ENCODE results near the gene UTP3.
"Not testable (repeated sequence)": the region's sequence is repeated elsewhere in the genome, so short reads cannot be mapped to it uniquely, and the experiment has no call there.

UTP3 gene

GRCh38 chr4:70687392-70687791 lies 940 bp upstream of the UTP3 start:
- no peak for TF ChIP-seq CTCF (IDR thresholded peaks at IDR 0.05; ENCODE audit: low read depth, low read length, missing control alignments)
- peak overlapping the region; percentile 100 for H3K4me3 ChIP-seq (replicated peaks; ENCODE audit: low read depth, low read length)
- DNase-seq (ENCODE audit: extremely low read depth, low read depth): no peak

DNA sequence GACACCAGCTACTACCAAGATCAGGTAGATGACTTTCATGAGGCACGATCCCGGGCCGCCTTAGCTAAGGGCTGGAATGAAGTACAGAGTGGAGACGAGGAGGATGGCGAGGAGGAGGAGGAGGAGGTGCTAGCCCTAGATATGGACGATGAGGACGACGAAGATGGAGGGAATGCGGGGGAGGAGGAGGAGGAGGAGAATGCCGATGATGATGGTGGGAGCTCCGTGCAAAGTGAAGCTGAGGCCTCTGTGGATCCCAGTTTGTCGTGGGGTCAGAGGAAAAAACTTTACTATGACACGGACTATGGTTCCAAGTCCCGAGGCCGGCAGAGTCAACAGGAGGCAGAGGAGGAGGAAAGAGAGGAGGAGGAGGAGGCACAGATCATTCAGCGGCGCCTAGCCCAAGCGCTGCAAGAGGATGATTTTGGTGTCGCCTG lies 481 bp downstream of the UTP3 start:
- no peak for TF ChIP-seq CTCF (IDR thresholded peaks at IDR 0.05; ENCODE audit: low read depth, low read length, missing control alignments)
- H3K4me3 ChIP-seq (replicated peaks; ENCODE audit: low read depth, low read length): peak overlapping the region; percentile 100
- DNase-seq (ENCODE audit: extremely low read depth, low read depth): no peak

- no peak for TF ChIP-seq CTCF (IDR thresholded peaks at IDR 0.05; ENCODE audit: low read depth, low read length, missing control alignments)
- no peak overlapping the region for H3K4me3 ChIP-seq (replicated peaks; ENCODE audit: low read depth, low read length)
- DNase-seq (ENCODE audit: extremely low read depth, low read depth): no peak
These were observed 3.3 kb downstream of the UTP3 start for GRCh38 chr4:70691661-70692060.

GRCh38 chr4:70694633-70695032 lies 6.3 kb downstream of the UTP3 start:
- H3K4me3 ChIP-seq (replicated peaks; ENCODE audit: low read depth, low read length); DNase-seq (ENCODE audit: extremely low read depth, low read depth): not testable (repeated sequence)

- not testable (repeated sequence) for DNase-seq (ENCODE audit: extremely low read depth, low read depth); H3K4me3 ChIP-seq (replicated peaks; ENCODE audit: low read depth, low read length)
These were observed 10.1 kb downstream of the UTP3 start for GRCh38 chr4:70698435-70698834.

DNA sequence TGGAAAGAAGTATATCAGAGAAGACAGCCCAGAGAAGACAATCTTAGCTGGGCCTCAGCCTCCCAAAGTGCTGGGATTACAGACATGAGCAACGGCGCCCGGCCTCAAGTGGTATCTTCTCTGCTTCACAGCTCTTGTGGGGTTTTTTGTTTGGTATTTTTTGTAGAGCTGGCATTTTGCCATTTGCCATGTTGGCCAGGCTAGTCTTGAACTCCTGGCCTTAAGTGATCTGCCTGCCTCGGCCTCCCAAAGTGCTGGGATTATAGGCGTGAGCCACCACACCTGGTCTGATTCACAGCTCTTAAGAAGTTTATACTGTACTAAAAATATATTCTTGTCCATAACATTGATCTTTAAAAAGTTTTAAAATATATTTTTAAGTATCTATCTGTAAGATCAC lies 12.4 kb downstream of the UTP3 start:
- no peak for TF ChIP-seq CTCF (IDR thresholded peaks at IDR 0.05; ENCODE audit: low read depth, low read length, missing control alignments)
- no peak for DNase-seq (ENCODE audit: extremely low read depth, low read depth)
- no peak overlapping the region for H3K4me3 ChIP-seq (replicated peaks; ENCODE audit: low read depth, low read length)

DNA sequence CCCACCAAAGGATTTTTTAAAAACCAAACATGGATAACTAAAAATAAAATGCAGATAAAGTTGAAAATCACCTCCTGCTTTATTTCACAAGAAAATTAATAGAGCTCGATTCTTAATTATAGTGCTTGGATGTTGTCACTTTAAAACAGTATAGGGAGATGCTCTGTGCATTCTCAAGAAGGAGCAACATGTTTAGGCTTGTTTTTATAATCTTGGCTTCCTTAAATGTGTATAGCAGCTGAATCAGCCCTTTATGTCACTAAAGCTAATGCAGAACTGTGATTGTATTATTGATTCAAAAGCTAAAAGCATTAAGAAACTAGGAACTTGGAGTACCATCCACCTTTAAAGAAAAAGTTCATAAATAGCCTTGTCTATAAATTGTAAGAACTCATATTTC lies 12.9 kb downstream of the UTP3 start:
- H3K4me3 ChIP-seq (replicated peaks; ENCODE audit: low read depth, low read length): no peak overlapping the region
- no peak for DNase-seq (ENCODE audit: extremely low read depth, low read depth)
- TF ChIP-seq CTCF (IDR thresholded peaks at IDR 0.05; ENCODE audit: low read depth, low read length, missing control alignments): no peak

- not testable (repeated sequence) for DNase-seq (ENCODE audit: extremely low read depth, low read depth); H3K4me3 ChIP-seq (replicated peaks; ENCODE audit: low read depth, low read length)
These were observed 14.3 kb downstream of the UTP3 start for GRCh38 chr4:70702592-70702991.
